Osteocyte (in vitro differentiated cells): ENCODE results near the gene C3orf20. TPM values are rescaled to one million over a fixed set of nuclear protein-coding genes. Genes with fewer than 3 reads are reported as not detected.

Experiments used
- DNase-seq: peaks from one replicate; pipeline ENCODE4 v3.0.0; 2021; ENCODE audit warnings: mixed read lengths; ENCODE audit not compliant: unreplicated experiment; ENCODE audit errors: extremely low spot score
- H3K27ac Mint-ChIP-seq: one replicate; pipeline ENCODE4 v1.8.0; 2021; ENCODE audit warnings: mild to moderate bottlenecking, mixed read lengths; ENCODE audit not compliant: unreplicated experiment
- H3K27me3 Mint-ChIP-seq: one replicate; pipeline ENCODE4 v1.8.0; 2021; ENCODE audit warnings: mixed read lengths; ENCODE audit not compliant: unreplicated experiment
- H3K36me3 Mint-ChIP-seq: one replicate; pipeline ENCODE4 v1.8.0; 2021; ENCODE audit warnings: mixed read lengths; ENCODE audit not compliant: unreplicated experiment
- H3K4me1 Mint-ChIP-seq: one replicate; pipeline ENCODE4 v1.8.0; 2021; ENCODE audit warnings: mixed read lengths; ENCODE audit not compliant: unreplicated experiment
- H3K4me3 Mint-ChIP-seq: one replicate; pipeline ENCODE4 v1.8.0; 2021; ENCODE audit warnings: mild to moderate bottlenecking, moderate library complexity, mixed read lengths; ENCODE audit not compliant: unreplicated experiment
- H3K9me3 Mint-ChIP-seq: one replicate; pipeline ENCODE4 v1.8.0; 2021; ENCODE audit warnings: mixed read lengths; ENCODE audit not compliant: unreplicated experiment
- CTCF ChIP-seq: fragments of 200-600 bp; sonication (generic); IDR thresholded peaks from 2 replicates; pipeline ENCODE4 v1.5.0; 2021; ENCODE audit warnings: antibody characterized with exemption, mild to moderate bottlenecking, moderate library complexity
- long read RNA-seq: library from polyadenylated mRNA; unstranded; transcript quantifications from one replicate; pipeline ENCODE4 v2.0.0, GENCODE V29; 2021
- total RNA-seq: library from RNA; stranded (reverse); gene quantifications from 2 replicates; pipeline ENCODE4 v1.2.1, GENCODE V29; 2021

C3orf20 gene
- total RNA-seq = not detected in 2 replicates
- long read RNA-seq = 0 reads

GRCh38 chr3:14674841-14675240, at the start of gene C3orf20:
Gene C3orf20 (plus strand): TSS chr3:14675141. CDS start chr3:14682714, 7,573 bp downstream.
- H3K27ac Mint-ChIP-seq = peak within 1 kb of the TSS; percentile 27
- no peak within 1 kb of the TSS for H3K4me3 Mint-ChIP-seq
- H3K9me3 Mint-ChIP-seq = peaks cover 4% of the 10 kb centered on the region
- TF ChIP-seq CTCF = no peak
- DNase-seq = no peak
- H3K27me3 Mint-ChIP-seq = no peaks in the 10 kb centered on the region
- peaks cover 17% of the 10 kb centered on the region for H3K36me3 Mint-ChIP-seq
- no peaks in the 10 kb centered on the region for H3K4me1 Mint-ChIP-seq

GRCh38 chr3:14625443-14625842, 49.5 kb upstream of the C3orf20 start:
- Mint-ChIP-seq H3K4me1 (no peaks in the 10 kb centered on the region), H3K9me3 (no peaks in the 10 kb centered on the region), H3K4me3 (no peak overlapping the region), H3K36me3 (no peaks in the 10 kb centered on the region), H3K27me3 (peaks cover 14% of the 10 kb centered on the region), H3K27ac (no peak overlapping the region)
- TF ChIP-seq CTCF = no peak
- no peak for DNase-seq

GRCh38 chr3:14627815-14628214, 47.1 kb upstream of the C3orf20 start:
- Mint-ChIP-seq H3K27me3 (peaks cover 29% of the 10 kb centered on the region), H3K4me1 (no peaks in the 10 kb centered on the region), H3K4me3 (no peak overlapping the region), H3K9me3 (no peaks in the 10 kb centered on the region), H3K27ac (no peak overlapping the region), H3K36me3 (no peaks in the 10 kb centered on the region)
- no peak for TF ChIP-seq CTCF
- DNase-seq = no peak

GRCh38 chr3:14628406-14628805, 46.5 kb upstream of the C3orf20 start:
- no peak overlapping the region for H3K27ac Mint-ChIP-seq
- no peak overlapping the region for H3K4me3 Mint-ChIP-seq
- no peak for DNase-seq
- H3K36me3 Mint-ChIP-seq = no peaks in the 10 kb centered on the region
- H3K4me1 Mint-ChIP-seq = no peaks in the 10 kb centered on the region
- peaks cover 32% of the 10 kb centered on the region for H3K27me3 Mint-ChIP-seq
- TF ChIP-seq CTCF = no peak
- no peaks in the 10 kb centered on the region for H3K9me3 Mint-ChIP-seq

- no peaks in the 10 kb centered on the region for H3K9me3 Mint-ChIP-seq
- no peak overlapping the region for H3K4me3 Mint-ChIP-seq
- no peak for DNase-seq
- H3K27me3 Mint-ChIP-seq = peaks cover 36% of the 10 kb centered on the region
- no peak for TF ChIP-seq CTCF
- no peaks in the 10 kb centered on the region for H3K4me1 Mint-ChIP-seq
- no peak overlapping the region for H3K27ac Mint-ChIP-seq
- H3K36me3 Mint-ChIP-seq = no peaks in the 10 kb centered on the region
Observed at GRCh38 chr3:14630404-14631100, 44.4 kb upstream of the C3orf20 start.
